ENCODE results near the gene IL1R2. TPM values are rescaled to one million over a fixed set of nuclear protein-coding genes. Genes with fewer than 3 reads are reported as not detected.

IL1R2 gene
- total and polyA plus RNA-seq, 2 of the 13 experiments (the other 11 are each of a cell fraction or from before 2014, with no cell fraction given) = 3.6 to 7.3 TPM

DNA sequence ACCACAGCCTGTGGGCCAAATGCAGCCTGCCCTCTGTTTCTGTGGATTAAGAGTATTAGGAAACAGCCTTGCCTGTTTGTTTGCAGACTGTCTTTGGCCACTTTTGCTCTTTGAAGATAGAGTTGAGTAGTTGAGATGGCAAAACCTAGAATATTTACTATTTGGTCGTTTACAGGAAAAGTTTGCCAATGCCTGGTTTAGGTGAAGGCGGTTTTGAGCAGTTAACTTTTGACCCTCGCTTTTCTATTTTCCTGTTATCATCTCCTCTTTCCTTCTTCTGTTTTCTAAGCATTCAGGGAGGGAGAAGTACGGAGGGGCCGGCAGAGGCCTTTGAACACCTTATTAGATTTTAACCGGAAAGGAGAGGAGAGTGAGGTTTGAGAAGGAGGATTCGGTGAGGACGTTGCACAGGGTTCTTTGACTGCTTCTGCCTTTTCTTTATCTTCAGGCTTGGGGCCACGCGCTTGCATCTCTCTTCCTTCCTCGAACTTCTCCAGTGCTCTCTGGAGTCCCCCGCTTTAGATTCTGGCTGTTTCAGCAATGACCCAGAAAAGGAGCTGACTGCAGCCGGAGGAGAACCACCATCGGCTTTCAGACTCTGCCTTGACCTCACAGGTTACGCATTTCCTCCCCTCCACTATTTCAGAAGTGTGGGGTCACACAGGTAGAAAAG, 39.2 kb downstream of the IL1R2 start (continued):
- TF ChIP-seq, protein P1, sequence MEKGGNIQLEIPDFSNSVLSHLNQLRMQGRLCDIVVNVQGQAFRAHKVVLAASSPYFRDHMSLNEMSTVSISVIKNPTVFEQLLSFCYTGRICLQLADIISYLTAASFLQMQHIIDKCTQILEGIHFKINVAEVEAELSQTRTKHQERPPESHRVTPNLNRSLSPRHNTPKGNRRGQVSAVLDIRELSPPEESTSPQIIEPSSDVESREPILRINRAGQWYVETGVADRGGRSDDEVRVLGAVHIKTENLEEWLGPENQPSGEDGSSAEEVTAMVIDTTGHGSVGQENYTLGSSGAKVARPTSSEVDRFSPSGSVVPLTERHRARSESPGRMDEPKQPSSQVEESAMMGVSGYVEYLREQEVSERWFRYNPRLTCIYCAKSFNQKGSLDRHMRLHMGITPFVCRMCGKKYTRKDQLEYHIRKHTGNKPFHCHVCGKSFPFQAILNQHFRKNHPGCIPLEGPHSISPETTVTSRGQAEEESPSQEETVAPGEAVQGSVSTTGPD (CRISPR knock-in tag; IDR thresholded peaks at IDR 0.05) = peak; percentile 99
- TF ChIP-seq ZNF24 (IDR thresholded peaks at IDR 0.05) = 0 out of 2 replicates have a peak, but pooled peaks have one; percentile 34
- no peak for TF ChIP-seq ZNF709 (CRISPR knock-in tag; IDR thresholded peaks at IDR 0.05)
- TF ChIP-seq, protein P2, sequence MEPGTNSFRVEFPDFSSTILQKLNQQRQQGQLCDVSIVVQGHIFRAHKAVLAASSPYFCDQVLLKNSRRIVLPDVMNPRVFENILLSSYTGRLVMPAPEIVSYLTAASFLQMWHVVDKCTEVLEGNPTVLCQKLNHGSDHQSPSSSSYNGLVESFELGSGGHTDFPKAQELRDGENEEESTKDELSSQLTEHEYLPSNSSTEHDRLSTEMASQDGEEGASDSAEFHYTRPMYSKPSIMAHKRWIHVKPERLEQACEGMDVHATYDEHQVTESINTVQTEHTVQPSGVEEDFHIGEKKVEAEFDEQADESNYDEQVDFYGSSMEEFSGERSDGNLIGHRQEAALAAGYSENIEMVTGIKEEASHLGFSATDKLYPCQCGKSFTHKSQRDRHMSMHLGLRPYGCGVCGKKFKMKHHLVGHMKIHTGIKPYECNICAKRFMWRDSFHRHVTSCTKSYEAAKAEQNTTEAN (CRISPR knock-in tag; conservative IDR thresholded peaks at IDR 0.05) = peak; percentile 84
- no peak for TF ChIP-seq NONO (IDR thresholded peaks at IDR 0.05)
- TF ChIP-seq NONO (CRISPR knock-in tag; conservative IDR thresholded peaks at IDR 0.05) = no peak
- TF ChIP-seq SYNCRIP (IDR thresholded peaks at IDR 0.05; ENCODE audit: insufficient read depth, low read depth, low read length) = no peak
- TF ChIP-seq MZF1 (CRISPR knock-in tag; IDR thresholded peaks at IDR 0.05; ENCODE audit: borderline replicate concordance) = no peak
- no peak for TF ChIP-seq ELF4 (CRISPR knock-in tag; IDR thresholded peaks at IDR 0.05; ENCODE audit: borderline replicate concordance)
- TF ChIP-seq, protein P3, sequence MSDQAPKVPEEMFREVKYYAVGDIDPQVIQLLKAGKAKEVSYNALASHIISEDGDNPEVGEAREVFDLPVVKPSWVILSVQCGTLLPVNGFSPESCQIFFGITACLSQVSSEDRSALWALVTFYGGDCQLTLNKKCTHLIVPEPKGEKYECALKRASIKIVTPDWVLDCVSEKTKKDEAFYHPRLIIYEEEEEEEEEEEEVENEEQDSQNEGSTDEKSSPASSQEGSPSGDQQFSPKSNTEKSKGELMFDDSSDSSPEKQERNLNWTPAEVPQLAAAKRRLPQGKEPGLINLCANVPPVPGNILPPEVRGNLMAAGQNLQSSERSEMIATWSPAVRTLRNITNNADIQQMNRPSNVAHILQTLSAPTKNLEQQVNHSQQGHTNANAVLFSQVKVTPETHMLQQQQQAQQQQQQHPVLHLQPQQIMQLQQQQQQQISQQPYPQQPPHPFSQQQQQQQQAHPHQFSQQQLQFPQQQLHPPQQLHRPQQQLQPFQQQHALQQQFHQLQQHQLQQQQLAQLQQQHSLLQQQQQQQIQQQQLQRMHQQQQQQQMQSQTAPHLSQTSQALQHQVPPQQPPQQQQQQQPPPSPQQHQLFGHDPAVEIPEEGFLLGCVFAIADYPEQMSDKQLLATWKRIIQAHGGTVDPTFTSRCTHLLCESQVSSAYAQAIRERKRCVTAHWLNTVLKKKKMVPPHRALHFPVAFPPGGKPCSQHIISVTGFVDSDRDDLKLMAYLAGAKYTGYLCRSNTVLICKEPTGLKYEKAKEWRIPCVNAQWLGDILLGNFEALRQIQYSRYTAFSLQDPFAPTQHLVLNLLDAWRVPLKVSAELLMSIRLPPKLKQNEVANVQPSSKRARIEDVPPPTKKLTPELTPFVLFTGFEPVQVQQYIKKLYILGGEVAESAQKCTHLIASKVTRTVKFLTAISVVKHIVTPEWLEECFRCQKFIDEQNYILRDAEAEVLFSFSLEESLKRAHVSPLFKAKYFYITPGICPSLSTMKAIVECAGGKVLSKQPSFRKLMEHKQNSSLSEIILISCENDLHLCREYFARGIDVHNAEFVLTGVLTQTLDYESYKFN (CRISPR knock-in tag; conservative IDR thresholded peaks at IDR 0.05) = peak; percentile 95
- no peak for TF ChIP-seq SP2 (CRISPR knock-in tag; IDR thresholded peaks at IDR 0.05)
- TF ChIP-seq, protein P4, sequence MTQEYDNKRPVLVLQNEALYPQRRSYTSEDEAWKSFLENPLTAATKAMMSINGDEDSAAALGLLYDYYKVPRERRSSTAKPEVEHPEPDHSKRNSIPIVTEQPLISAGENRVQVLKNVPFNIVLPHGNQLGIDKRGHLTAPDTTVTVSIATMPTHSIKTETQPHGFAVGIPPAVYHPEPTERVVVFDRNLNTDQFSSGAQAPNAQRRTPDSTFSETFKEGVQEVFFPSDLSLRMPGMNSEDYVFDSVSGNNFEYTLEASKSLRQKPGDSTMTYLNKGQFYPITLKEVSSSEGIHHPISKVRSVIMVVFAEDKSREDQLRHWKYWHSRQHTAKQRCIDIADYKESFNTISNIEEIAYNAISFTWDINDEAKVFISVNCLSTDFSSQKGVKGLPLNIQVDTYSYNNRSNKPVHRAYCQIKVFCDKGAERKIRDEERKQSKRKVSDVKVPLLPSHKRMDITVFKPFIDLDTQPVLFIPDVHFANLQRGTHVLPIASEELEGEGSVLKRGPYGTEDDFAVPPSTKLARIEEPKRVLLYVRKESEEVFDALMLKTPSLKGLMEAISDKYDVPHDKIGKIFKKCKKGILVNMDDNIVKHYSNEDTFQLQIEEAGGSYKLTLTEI (CRISPR knock-in tag; conservative IDR thresholded peaks at IDR 0.05) = no peak
- peak; percentile 60; the same call in 1 of the 2 replicates for TF ChIP-seq TAF1 (CRISPR knock-in tag; IDR thresholded peaks at IDR 0.05)
- TF ChIP-seq PCBP1 (IDR thresholded peaks at IDR 0.05; ENCODE audit: borderline replicate concordance, low read depth, low read length) = no peak
- peak; percentile 81; the same call in 1 of the 2 replicates for TF ChIP-seq ZBTB20 (CRISPR knock-in tag; IDR thresholded peaks at IDR 0.05; ENCODE audit: borderline replicate concordance, low read depth)
- TF ChIP-seq YY1 (IDR thresholded peaks at IDR 0.05; ENCODE audit: insufficient read depth, insufficient replicate concordance, low read depth, low read length) = no peak
- peak; percentile 93 for TF ChIP-seq IRF2 (CRISPR knock-in tag; IDR thresholded peaks at IDR 0.05)
- TF ChIP-seq ZNF572 (CRISPR knock-in tag; IDR thresholded peaks at IDR 0.05) = no peak
- TF ChIP-seq, protein P5, sequence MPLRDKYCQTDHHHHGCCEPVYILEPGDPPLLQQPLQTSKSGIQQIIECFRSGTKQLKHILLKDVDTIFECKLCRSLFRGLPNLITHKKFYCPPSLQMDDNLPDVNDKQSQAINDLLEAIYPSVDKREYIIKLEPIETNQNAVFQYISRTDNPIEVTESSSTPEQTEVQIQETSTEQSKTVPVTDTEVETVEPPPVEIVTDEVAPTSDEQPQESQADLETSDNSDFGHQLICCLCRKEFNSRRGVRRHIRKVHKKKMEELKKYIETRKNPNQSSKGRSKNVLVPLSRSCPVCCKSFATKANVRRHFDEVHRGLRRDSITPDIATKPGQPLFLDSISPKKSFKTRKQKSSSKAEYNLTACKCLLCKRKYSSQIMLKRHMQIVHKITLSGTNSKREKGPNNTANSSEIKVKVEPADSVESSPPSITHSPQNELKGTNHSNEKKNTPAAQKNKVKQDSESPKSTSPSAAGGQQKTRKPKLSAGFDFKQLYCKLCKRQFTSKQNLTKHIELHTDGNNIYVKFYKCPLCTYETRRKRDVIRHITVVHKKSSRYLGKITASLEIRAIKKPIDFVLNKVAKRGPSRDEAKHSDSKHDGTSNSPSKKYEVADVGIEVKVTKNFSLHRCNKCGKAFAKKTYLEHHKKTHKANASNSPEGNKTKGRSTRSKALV (CRISPR knock-in tag; IDR thresholded peaks at IDR 0.05) = 0 out of 2 replicates have a peak, but pooled peaks have one; percentile 64
